ENCODE measurements around the gene STK33.

STK33 gene

GRCh38 chr11:8408151-8408941 is 185.7 kb downstream of the STK33 start:
- no peak for DNase-seq (ENCODE audit: extremely low read depth, insufficient read length)
- TF ChIP-seq CTCF (IDR thresholded peaks at IDR 0.05; ENCODE audit: insufficient read depth, low read length, poor library complexity, severe bottlenecking), result no peak
- Histone ChIP-seq H3K4me3 (replicated peaks; ENCODE audit: low read depth, low read length) (no peak overlapping the region), H3K27me3 (replicated peaks; ENCODE audit: control insufficient read depth, insufficient read depth, low read length) (no peaks in the 10 kb centered on the region), H3K36me3 (ENCODE audit: control insufficient read depth, insufficient read depth, low read length) (no peaks in the 10 kb centered on the region)

GRCh38 chr11:8403310-8403709 is 190.7 kb downstream of the STK33 start:
- no peak for DNase-seq (ENCODE audit: extremely low read depth, insufficient read length)
- TF ChIP-seq CTCF (IDR thresholded peaks at IDR 0.05; ENCODE audit: insufficient read depth, low read length, poor library complexity, severe bottlenecking), result no peak
- Histone ChIP-seq H3K4me3 (replicated peaks; ENCODE audit: low read depth, low read length) (no peak overlapping the region), H3K27me3 (replicated peaks; ENCODE audit: control insufficient read depth, insufficient read depth, low read length) (no peaks in the 10 kb centered on the region), H3K36me3 (ENCODE audit: control insufficient read depth, insufficient read depth, low read length) (no peaks in the 10 kb centered on the region)

- Histone ChIP-seq H3K36me3 (ENCODE audit: control insufficient read depth, insufficient read depth, low read length) (no peaks in the 10 kb centered on the region), H3K4me3 (replicated peaks; ENCODE audit: low read depth, low read length) (no peak overlapping the region), H3K27me3 (replicated peaks; ENCODE audit: control insufficient read depth, insufficient read depth, low read length) (no peaks in the 10 kb centered on the region)
- no peak for TF ChIP-seq CTCF (IDR thresholded peaks at IDR 0.05; ENCODE audit: insufficient read depth, low read length, poor library complexity, severe bottlenecking)
- no peak for DNase-seq (ENCODE audit: extremely low read depth, insufficient read length)
These were observed 201.1 kb downstream of the STK33 start for GRCh38 chr11:8392886-8393285.

GRCh38 chr11:8392166-8392565 is 201.9 kb downstream of the STK33 start:
- TF ChIP-seq CTCF (IDR thresholded peaks at IDR 0.05; ENCODE audit: insufficient read depth, low read length, poor library complexity, severe bottlenecking), result no peak
- DNase-seq (ENCODE audit: extremely low read depth, insufficient read length), result no peak
- H3K36me3 ChIP-seq (ENCODE audit: control insufficient read depth, insufficient read depth, low read length), result no peaks in the 10 kb centered on the region
- H3K4me3 ChIP-seq (replicated peaks; ENCODE audit: low read depth, low read length), result no peak overlapping the region
- no peaks in the 10 kb centered on the region for H3K27me3 ChIP-seq (replicated peaks; ENCODE audit: control insufficient read depth, insufficient read depth, low read length)

GRCh38 chr11:8390851-8391612 is 203.0 kb downstream of the STK33 start:
- no peak for DNase-seq (ENCODE audit: extremely low read depth, insufficient read length)
- H3K36me3 ChIP-seq (ENCODE audit: control insufficient read depth, insufficient read depth, low read length), result no peaks in the 10 kb centered on the region
- no peak for TF ChIP-seq CTCF (IDR thresholded peaks at IDR 0.05; ENCODE audit: insufficient read depth, low read length, poor library complexity, severe bottlenecking)

More at GRCh38 chr11:8390851-8391612, 203.0 kb downstream of the STK33 start:
- H3K27me3 ChIP-seq (replicated peaks; ENCODE audit: control insufficient read depth, insufficient read depth, low read length), result no peaks in the 10 kb centered on the region
- H3K4me3 ChIP-seq (replicated peaks; ENCODE audit: low read depth, low read length), result no peak overlapping the region

Measured in GM06990 (cell line).